ENCODE results near the gene SCG5. TPM values are rescaled to one million over a fixed set of nuclear protein-coding genes. Genes with fewer than 3 reads are reported as not detected.

SCG5 gene
- total RNA-seq, 4 donors from 2014 or later = 2.7 to 11.8 (median 8.3) TPM

GRCh38 chr15:32739522-32740063, 98.1 kb downstream of the SCG5 start:
- DNase-seq = no peak
- intact Hi-C loops (cut with DNase I) = no loop called here
- Histone ChIP-seq H3K4me1 (no peaks in the 10 kb centered on the region), H3K27ac (no peak overlapping the region), H3K27me3 (no peaks in the 10 kb centered on the region), H3K9me3 (no peaks in the 10 kb centered on the region), H3K36me3 (no peaks in the 10 kb centered on the region), H3K4me3 (replicated peaks in 1 of 3) (no peak overlapping the region)
- WGBS, 2 donors = 75 to 100% methylated on average over 1 of the region's 1 CpG
- TF ChIP-seq POLR2A (IDR thresholded peaks at IDR 0.05) (no peak), CTCF (IDR thresholded peaks at IDR 0.05) (no peak)

- intact Hi-C loops (cut with DNase I) = no loop called here
- no peaks in the 10 kb centered on the region for H3K9me3 ChIP-seq
- no peak for DNase-seq
- H3K4me1 ChIP-seq = no peaks in the 10 kb centered on the region
- H3K27me3 ChIP-seq = no peaks in the 10 kb centered on the region
- no peaks in the 10 kb centered on the region for H3K36me3 ChIP-seq
- TF ChIP-seq CTCF (IDR thresholded peaks at IDR 0.05) = no peak
- no peak for TF ChIP-seq POLR2A (IDR thresholded peaks at IDR 0.05)
- WGBS, 2 donors = 76 to 78% methylated on average over 4 of the region's 5 CpGs
- H3K27ac ChIP-seq = no peak overlapping the region
- H3K4me3 ChIP-seq (replicated peaks in 1 of 3) = no peak overlapping the region
These were observed 102.1 kb downstream of the SCG5 start for GRCh38 chr15:32743411-32744140.

- intact Hi-C loops (cut with DNase I) = no loop called here
- no peak for TF ChIP-seq POLR2A (IDR thresholded peaks at IDR 0.05)
- no peak for TF ChIP-seq CTCF (IDR thresholded peaks at IDR 0.05)
- whole genome bisulfite sequencing, 2 donors = 82 to 91% methylated on average over 4 of the region's 4 CpGs
- Histone ChIP-seq H3K27ac (no peak overlapping the region), H3K27me3 (no peaks in the 10 kb centered on the region), H3K4me1 (no peaks in the 10 kb centered on the region), H3K36me3 (no peaks in the 10 kb centered on the region), H3K9me3 (no peaks in the 10 kb centered on the region), H3K4me3 (replicated peaks in 1 of 3) (no peak overlapping the region)
- DNase-seq = no peak
These were observed 104.8 kb downstream of the SCG5 start for GRCh38 chr15:32746116-32746857.

Small RNA genes within 50 kb of the gene (small RNA-seq; reads per million reads assigned to genes)
- not detected for gene RN7SL286P

Other genes with a start within 250 kb of the SCG5 start
- gene GOLGA8K, start 238.4 kb upstream of the SCG5 start, total RNA-seq = 1 to 10 TPM in 3 of 4 donors, under 1 TPM in 1; 0.83 to 3.5 (median 2.5) TPM
- 10 to 100 TPM in 1 of 4 donors, 1 to 10 TPM in 3; 2.6 to 11.7 (median 7.1) TPM for gene GOLGA8O, start 186.1 kb upstream of the SCG5 start, total RNA-seq
- 100 to 1,000 TPM in 1 of 4 donors, 10 to 100 TPM in 3; 28.9 to 380 (median 80.8) TPM for gene GOLGA8N, start 48.3 kb upstream of the SCG5 start, total RNA-seq
- 1 to 10 TPM; 2.0 to 8.2 (median 4.8) TPM for gene ARHGAP11A, start 26.2 kb upstream of the SCG5 start, total RNA-seq
- gene GREM1, start 76.3 kb downstream of the SCG5 start, total RNA-seq = 1 to 10 TPM in 2 of 4 donors, under 1 TPM in 1, not detected in 1; 0.44 to 7.8 (median 3.2) TPM

All from thyroid gland (tissue), 4 donors.